Adrenal gland (tissue), 12 donors: Measurements from ENCODE around the gene MGAT5B. TPM values are rescaled to one million over a fixed set of nuclear protein-coding genes. Genes with fewer than 3 reads are reported as not detected.

Experiments used
- DNase-seq, 7 donors: peaks; one replicate each; pipeline ENCODE4 v3.0.0-alpha.2; 2019 to 2020
- H3K27ac ChIP-seq, 5 donors: fragments of 200-600 bp; sonication (generic) in 4 of 5; 1 replicate in 3 of 5; 2 replicates in 2 of 5; pipeline versions ENCODE4 v1.5.1 to v1.8.0; 2016 to 2020; ENCODE audit warnings: mild to moderate bottlenecking in 1 of 5
- H3K27me3 ChIP-seq: fragments of 200-600 bp; 2 replicates; pipeline ENCODE4 v1.8.0; 2021
- H3K36me3 ChIP-seq, 2 donors: fragments of 200-600 bp; replicated peaks in 1 of 2; 1 replicate in 1 of 2; 2 replicates in 1 of 2; pipeline versions ENCODE4 v1.5.1 to v1.8.0; 2018 to 2022
- H3K4me1 ChIP-seq, 2 donors: fragments of 200-600 bp; replicated peaks in 1 of 2; 1 replicate in 1 of 2; 2 replicates in 1 of 2; pipeline versions ENCODE4 v1.5.1 to v1.8.0; 2018 to 2021
- H3K4me3 ChIP-seq, 4 donors: fragments of 200-600 bp; sonication (generic) in 3 of 4; one replicate each; pipeline ENCODE4 v1.5.1; 2016 to 2018
- H3K9me3 ChIP-seq, 3 donors: fragments of 200-600 bp; sonication (generic) in 1 of 3; replicated peaks in 1 of 3; 1 replicate in 2 of 3; 2 replicates in 1 of 3; pipeline versions ENCODE4 v1.5.1 to v1.8.0; 2016 to 2021
- CTCF ChIP-seq, 6 experiments: fragments of 450-650 bp in 4 of 6; fragments of 200-600 bp in 2 of 6; sonication (generic) in 1 of 6; IDR thresholded peaks; 1 replicate in 5 of 6; 2 replicates in 1 of 6; pipeline versions ENCODE4 v1.5.1 to v1.8.0; 2016 to 2021; ENCODE audit warnings: antibody characterized with exemption in 6 of 6, mild to moderate bottlenecking in 2 of 6, moderate library complexity in 1 of 6
- POLR2A ChIP-seq, 2 donors: fragments of 450-650 bp; IDR thresholded peaks; one replicate each; pipeline ENCODE4 v1.6.1; 2017; ENCODE audit warnings: antibody characterized with exemption in 2 of 2, mild to moderate bottlenecking in 2 of 2, moderate library complexity in 1 of 2
- WGBS, 4 donors: extraction: QIAGEN DNeasy Blood & Tissue Kit in 2 of 4; methylation state at CpG; one replicate each; pipeline versions ENCODE4 v1.1.5 to v1.1.7; 2013 to 2017; 5-methylcytosine and 5-hydroxymethylcytosine counted together
- intact Hi-C, 2 donors: fragments of 100-400 bp; cut with DNase I; formaldehyde crosslinking; loops; one replicate each; pipeline versions ENCODE4 v1.14.1 to v1.15.0; 2022 to 2023
- polyA plus RNA-seq, 3 donors: library from polyadenylated mRNA; stranded (reverse); fragments of 200-250 nt in 2 of 3; fragments of 350-450 nt in 1 of 3; fragmentation: Illumina TruSeq in 1 of 3; extraction: RNeasy Lipid Tissue Mini Kit (QIAGEN cat#74804) in 1 of 3; gene quantifications; one replicate each; pipeline ENCODE4 v1.2.3, GENCODE V29; 2013 to 2014
- total RNA-seq, 9 donors: library from RNA; depleted of rRNA in 4 of 9; stranded (reverse); fragments of >200 nt in 4 of 9; fragments of 120-200 nt in 1 of 9; fragmentation: NEBNext Ultra II Directional in 1 of 9; extraction: Animal tissue kit (Norgen Biotek cat#: 25700) in 1 of 9; gene quantifications; one replicate each; pipeline versions ENCODE4 v1.1.0 to v1.2.4, GENCODE V29; 2013 to 2023
- donor health status: healthy with polysubstance abuse.
- donor health status: Bipolar disorder and iron deficiency.
- donor health status: DM: yes; HTN: yes; CAD: no.
- donor health status: DM: no; HTN: no; CAD: no.
- donor health status: DM: no; HTN: no; CAD: no.
- donor health status: DM: yes; HTN: yes; CAD: no.

The MGAT5B gene
- total and polyA plus RNA-seq, 12 donors, result 0.24 to 1.0 (median 0.70) TPM; not detected in 1

GRCh38 chr17:76920364-76921139, 52.3 kb downstream of the MGAT5B start:
- Histone ChIP-seq H3K4me1 (peaks cover 0 to 4% of the 10 kb centered on the region in 2 donors), H3K4me3 (no peak overlapping the region), H3K27me3 (no peaks in the 10 kb centered on the region), H3K36me3 (no peaks in the 10 kb centered on the region), H3K27ac (no peak overlapping the region), H3K9me3 (no peaks in the 10 kb centered on the region)
- TF ChIP-seq CTCF (IDR thresholded peaks at IDR 0.05), result no peak
- no peak for TF ChIP-seq POLR2A (IDR thresholded peaks at IDR 0.05)
- DNase-seq, result no peak
- intact Hi-C loops, result no loop called here
- 51 to 77% (median 64%) methylated on average over 9 to 13 of the region's 13 CpGs for WGBS, 4 donors

GRCh38 chr17:76921340-76922036, 53.3 kb downstream of the MGAT5B start:
- H3K4me1 ChIP-seq, result peaks cover 0 to 11% of the 10 kb centered on the region in 2 donors
- no peak for DNase-seq
- H3K27me3 ChIP-seq, result no peaks in the 10 kb centered on the region
- TF ChIP-seq POLR2A (IDR thresholded peaks at IDR 0.05) (no peak), CTCF (IDR thresholded peaks at IDR 0.05) (no peak)
- no peak overlapping the region for H3K4me3 ChIP-seq
- 75 to 81% (median 78%) methylated on average over 9 to 12 of the region's 12 CpGs for WGBS, 4 donors
- H3K27ac ChIP-seq, result no peak overlapping the region
- no peaks in the 10 kb centered on the region for H3K9me3 ChIP-seq
- H3K36me3 ChIP-seq, result no peaks in the 10 kb centered on the region
- intact Hi-C loops, result no loop called here

GRCh38 chr17:76922084-76922483, 53.9 kb downstream of the MGAT5B start:
- 27 to 65% (median 32%) methylated on average over 1 of the region's 1 CpG for WGBS, 4 donors
- DNase-seq, result no peak
- Histone ChIP-seq H3K4me3 (no peak overlapping the region), H3K27me3 (no peaks in the 10 kb centered on the region), H3K27ac (no peak overlapping the region), H3K4me1 (peaks cover 0 to 11% of the 10 kb centered on the region in 2 donors), H3K36me3 (no peaks in the 10 kb centered on the region), H3K9me3 (no peaks in the 10 kb centered on the region)
- intact Hi-C loops, result no loop called here
- TF ChIP-seq POLR2A (IDR thresholded peaks at IDR 0.05), result no peak
- no peak for TF ChIP-seq CTCF (IDR thresholded peaks at IDR 0.05)

- 82 to 87% (median 84%) methylated on average over 9 to 13 of the region's 13 CpGs for WGBS, 4 donors
- Histone ChIP-seq H3K9me3 (no peaks in the 10 kb centered on the region), H3K27me3 (no peaks in the 10 kb centered on the region), H3K27ac (no peak overlapping the region), H3K4me1 (peaks cover 0 to 11% of the 10 kb centered on the region in 2 donors), H3K36me3 (no peaks in the 10 kb centered on the region), H3K4me3 (no peak overlapping the region)
- TF ChIP-seq POLR2A (IDR thresholded peaks at IDR 0.05), result no peak
- TF ChIP-seq CTCF (IDR thresholded peaks at IDR 0.05), result no peak
- no peak for DNase-seq
- intact Hi-C loops, result no loop called here
These were observed 54.8 kb downstream of the MGAT5B start for GRCh38 chr17:76922967-76923366.
